ENCODE data around the gene KRT84.

DNA sequence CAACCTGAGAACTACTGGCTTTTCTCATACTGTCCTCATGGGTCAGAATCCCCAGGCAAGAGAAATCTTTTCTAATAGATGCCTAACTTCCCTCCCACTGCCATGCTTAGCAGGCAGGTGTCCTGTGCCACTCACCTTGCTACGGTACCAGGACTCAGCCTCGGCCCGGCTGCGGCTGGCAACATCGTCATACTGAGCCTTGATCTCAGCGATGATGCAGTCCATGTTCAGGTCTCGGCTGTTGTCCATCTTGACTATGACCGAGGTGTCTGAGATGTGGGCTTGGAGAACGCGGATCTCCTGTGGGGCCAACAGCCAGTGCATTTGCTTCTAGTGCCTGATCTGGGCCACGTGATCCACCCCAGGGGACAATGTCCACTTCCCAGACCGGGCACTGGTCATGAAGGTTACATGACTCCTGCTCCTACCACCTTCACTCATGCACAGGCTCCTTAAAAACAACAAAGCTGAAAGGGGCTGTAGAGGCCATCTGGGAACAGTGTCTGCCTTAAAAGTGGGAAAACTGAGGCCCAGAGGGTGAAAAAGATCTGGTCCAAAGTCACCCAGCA lies 22.3 kb downstream of the KRT84 start:
- TF ChIP-seq, protein P1, sequence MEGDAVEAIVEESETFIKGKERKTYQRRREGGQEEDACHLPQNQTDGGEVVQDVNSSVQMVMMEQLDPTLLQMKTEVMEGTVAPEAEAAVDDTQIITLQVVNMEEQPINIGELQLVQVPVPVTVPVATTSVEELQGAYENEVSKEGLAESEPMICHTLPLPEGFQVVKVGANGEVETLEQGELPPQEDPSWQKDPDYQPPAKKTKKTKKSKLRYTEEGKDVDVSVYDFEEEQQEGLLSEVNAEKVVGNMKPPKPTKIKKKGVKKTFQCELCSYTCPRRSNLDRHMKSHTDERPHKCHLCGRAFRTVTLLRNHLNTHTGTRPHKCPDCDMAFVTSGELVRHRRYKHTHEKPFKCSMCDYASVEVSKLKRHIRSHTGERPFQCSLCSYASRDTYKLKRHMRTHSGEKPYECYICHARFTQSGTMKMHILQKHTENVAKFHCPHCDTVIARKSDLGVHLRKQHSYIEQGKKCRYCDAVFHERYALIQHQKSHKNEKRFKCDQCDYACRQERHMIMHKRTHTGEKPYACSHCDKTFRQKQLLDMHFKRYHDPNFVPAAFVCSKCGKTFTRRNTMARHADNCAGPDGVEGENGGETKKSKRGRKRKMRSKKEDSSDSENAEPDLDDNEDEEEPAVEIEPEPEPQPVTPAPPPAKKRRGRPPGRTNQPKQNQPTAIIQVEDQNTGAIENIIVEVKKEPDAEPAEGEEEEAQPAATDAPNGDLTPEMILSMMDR (conservative IDR thresholded peaks at IDR 0.05; ENCODE audit: low read length), result no peak
- no peak for TF ChIP-seq EZH2phosphoT487 (IDR thresholded peaks at IDR 0.05; ENCODE audit: borderline replicate concordance)
